NCI-H146 (cell line): ENCODE results near the gene ZNF322.

Experiments
- DNase-seq: peaks from one replicate; lab custom pipeline; 2025; lab: John Stamatoyannopoulos, UW

Gene ZNF322

DNA sequence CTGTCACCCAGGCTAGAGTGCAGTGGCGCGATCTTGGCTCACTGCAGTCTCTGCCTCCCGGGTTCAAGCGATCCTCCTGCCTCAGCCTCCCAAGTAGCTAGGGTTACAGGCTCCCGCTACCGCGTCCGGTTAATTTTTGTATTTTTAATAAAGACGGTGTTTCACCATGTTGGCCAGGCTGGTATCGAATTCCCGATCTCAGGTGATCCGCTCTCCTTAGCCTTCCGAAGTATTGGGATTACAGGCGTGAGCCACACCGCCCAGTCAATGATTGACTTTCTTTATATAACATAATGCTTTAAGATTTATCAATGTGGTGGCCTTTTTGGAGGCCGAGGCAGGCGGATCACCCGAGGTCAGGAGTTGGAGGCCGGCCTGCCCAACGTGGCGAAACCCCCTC is 70.6 kb downstream of the ZNF322 start:
- DNase-seq = no peak
